ENCODE data around the gene KCNK5. TPM values are rescaled to one million over a fixed set of nuclear protein-coding genes. Genes with fewer than 3 reads are reported as not detected.

The KCNK5 gene
- total and polyA plus RNA-seq, 9 of the 15 experiments (the other 6 are each of a cell fraction or from before 2014, with no cell fraction given): 1.5 to 45.8 (median 25.8) TPM

DNA sequence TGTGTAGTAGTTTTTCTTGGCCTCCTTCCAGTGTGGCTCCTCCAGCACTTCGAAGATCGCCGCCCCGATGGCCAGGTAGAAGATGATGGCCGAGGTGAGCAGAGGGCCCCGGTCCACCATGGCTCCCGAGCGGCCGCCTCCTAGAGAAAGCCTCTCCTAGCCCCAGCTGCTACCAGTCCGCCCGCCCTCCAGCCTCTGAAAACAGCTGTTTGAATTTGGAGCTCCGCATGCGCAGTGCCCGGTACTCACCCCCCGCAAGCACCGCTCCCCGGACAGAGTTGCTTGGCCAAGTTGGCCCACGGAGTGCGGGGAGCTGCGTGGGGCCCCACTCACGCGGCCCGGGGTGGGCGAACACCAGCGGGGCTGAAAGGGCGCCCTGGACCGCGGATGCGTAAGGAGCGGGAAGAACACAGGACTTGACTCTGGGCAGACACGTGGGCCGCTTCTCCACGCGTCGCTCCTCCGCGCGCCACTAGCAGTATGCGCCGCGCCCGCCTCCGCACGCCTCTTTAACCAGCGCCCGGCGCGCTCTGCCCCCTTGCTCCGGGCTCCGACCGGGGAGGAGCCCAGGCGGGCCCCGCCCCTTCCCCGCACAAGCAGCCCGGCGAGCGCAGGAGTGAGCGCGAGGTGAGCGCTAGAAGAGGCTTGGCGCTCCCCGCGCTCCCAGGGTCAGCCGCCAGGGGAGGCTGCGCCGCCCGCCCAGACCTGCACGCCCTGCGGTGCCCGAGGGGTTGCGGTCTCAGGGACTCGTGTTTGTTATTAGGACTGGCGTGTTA, at the start of gene KCNK5 (continued):
- TF ChIP-seq, protein P1, sequence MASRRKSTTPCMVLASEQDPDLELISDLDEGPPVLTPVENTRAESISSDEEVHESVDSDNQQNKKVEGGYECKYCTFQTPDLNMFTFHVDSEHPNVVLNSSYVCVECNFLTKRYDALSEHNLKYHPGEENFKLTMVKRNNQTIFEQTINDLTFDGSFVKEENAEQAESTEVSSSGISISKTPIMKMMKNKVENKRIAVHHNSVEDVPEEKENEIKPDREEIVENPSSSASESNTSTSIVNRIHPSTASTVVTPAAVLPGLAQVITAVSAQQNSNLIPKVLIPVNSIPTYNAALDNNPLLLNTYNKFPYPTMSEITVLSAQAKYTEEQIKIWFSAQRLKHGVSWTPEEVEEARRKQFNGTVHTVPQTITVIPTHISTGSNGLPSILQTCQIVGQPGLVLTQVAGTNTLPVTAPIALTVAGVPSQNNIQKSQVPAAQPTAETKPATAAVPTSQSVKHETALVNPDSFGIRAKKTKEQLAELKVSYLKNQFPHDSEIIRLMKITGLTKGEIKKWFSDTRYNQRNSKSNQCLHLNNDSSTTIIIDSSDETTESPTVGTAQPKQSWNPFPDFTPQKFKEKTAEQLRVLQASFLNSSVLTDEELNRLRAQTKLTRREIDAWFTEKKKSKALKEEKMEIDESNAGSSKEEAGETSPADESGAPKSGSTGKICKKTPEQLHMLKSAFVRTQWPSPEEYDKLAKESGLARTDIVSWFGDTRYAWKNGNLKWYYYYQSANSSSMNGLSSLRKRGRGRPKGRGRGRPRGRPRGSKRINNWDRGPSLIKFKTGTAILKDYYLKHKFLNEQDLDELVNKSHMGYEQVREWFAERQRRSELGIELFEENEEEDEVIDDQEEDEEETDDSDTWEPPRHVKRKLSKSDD (conservative IDR thresholded peaks at IDR 0.05; ENCODE audit: low read length): no peak
- TF ChIP-seq RBM14 (IDR thresholded peaks at IDR 0.05; ENCODE audit: borderline replicate concordance, insufficient read depth, low read depth, low read length) (no peak), RBM34 (IDR thresholded peaks at IDR 0.05; ENCODE audit: borderline replicate concordance, insufficient read depth, low read length) (0 out of 2 replicates have a peak, but pooled peaks have one; percentile 92), RBBP5 (IDR thresholded peaks at IDR 0.05; ENCODE audit: borderline replicate concordance, insufficient read depth, low read length, poor library complexity, severe bottlenecking) (peak; percentile 53), BDP1 (IDR thresholded peaks at IDR 0.05; ENCODE audit: insufficient read depth, insufficient read length) (no peak)
- TF ChIP-seq, protein P2, sequence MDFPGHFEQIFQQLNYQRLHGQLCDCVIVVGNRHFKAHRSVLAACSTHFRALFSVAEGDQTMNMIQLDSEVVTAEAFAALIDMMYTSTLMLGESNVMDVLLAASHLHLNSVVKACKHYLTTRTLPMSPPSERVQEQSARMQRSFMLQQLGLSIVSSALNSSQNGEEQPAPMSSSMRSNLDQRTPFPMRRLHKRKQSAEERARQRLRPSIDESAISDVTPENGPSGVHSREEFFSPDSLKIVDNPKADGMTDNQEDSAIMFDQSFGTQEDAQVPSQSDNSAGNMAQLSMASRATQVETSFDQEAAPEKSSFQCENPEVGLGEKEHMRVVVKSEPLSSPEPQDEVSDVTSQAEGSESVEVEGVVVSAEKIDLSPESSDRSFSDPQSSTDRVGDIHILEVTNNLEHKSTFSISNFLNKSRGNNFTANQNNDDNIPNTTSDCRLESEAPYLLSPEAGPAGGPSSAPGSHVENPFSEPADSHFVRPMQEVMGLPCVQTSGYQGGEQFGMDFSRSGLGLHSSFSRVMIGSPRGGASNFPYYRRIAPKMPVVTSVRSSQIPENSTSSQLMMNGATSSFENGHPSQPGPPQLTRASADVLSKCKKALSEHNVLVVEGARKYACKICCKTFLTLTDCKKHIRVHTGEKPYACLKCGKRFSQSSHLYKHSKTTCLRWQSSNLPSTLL (IDR thresholded peaks at IDR 0.05): no peak
- TF ChIP-seq, protein P3, sequence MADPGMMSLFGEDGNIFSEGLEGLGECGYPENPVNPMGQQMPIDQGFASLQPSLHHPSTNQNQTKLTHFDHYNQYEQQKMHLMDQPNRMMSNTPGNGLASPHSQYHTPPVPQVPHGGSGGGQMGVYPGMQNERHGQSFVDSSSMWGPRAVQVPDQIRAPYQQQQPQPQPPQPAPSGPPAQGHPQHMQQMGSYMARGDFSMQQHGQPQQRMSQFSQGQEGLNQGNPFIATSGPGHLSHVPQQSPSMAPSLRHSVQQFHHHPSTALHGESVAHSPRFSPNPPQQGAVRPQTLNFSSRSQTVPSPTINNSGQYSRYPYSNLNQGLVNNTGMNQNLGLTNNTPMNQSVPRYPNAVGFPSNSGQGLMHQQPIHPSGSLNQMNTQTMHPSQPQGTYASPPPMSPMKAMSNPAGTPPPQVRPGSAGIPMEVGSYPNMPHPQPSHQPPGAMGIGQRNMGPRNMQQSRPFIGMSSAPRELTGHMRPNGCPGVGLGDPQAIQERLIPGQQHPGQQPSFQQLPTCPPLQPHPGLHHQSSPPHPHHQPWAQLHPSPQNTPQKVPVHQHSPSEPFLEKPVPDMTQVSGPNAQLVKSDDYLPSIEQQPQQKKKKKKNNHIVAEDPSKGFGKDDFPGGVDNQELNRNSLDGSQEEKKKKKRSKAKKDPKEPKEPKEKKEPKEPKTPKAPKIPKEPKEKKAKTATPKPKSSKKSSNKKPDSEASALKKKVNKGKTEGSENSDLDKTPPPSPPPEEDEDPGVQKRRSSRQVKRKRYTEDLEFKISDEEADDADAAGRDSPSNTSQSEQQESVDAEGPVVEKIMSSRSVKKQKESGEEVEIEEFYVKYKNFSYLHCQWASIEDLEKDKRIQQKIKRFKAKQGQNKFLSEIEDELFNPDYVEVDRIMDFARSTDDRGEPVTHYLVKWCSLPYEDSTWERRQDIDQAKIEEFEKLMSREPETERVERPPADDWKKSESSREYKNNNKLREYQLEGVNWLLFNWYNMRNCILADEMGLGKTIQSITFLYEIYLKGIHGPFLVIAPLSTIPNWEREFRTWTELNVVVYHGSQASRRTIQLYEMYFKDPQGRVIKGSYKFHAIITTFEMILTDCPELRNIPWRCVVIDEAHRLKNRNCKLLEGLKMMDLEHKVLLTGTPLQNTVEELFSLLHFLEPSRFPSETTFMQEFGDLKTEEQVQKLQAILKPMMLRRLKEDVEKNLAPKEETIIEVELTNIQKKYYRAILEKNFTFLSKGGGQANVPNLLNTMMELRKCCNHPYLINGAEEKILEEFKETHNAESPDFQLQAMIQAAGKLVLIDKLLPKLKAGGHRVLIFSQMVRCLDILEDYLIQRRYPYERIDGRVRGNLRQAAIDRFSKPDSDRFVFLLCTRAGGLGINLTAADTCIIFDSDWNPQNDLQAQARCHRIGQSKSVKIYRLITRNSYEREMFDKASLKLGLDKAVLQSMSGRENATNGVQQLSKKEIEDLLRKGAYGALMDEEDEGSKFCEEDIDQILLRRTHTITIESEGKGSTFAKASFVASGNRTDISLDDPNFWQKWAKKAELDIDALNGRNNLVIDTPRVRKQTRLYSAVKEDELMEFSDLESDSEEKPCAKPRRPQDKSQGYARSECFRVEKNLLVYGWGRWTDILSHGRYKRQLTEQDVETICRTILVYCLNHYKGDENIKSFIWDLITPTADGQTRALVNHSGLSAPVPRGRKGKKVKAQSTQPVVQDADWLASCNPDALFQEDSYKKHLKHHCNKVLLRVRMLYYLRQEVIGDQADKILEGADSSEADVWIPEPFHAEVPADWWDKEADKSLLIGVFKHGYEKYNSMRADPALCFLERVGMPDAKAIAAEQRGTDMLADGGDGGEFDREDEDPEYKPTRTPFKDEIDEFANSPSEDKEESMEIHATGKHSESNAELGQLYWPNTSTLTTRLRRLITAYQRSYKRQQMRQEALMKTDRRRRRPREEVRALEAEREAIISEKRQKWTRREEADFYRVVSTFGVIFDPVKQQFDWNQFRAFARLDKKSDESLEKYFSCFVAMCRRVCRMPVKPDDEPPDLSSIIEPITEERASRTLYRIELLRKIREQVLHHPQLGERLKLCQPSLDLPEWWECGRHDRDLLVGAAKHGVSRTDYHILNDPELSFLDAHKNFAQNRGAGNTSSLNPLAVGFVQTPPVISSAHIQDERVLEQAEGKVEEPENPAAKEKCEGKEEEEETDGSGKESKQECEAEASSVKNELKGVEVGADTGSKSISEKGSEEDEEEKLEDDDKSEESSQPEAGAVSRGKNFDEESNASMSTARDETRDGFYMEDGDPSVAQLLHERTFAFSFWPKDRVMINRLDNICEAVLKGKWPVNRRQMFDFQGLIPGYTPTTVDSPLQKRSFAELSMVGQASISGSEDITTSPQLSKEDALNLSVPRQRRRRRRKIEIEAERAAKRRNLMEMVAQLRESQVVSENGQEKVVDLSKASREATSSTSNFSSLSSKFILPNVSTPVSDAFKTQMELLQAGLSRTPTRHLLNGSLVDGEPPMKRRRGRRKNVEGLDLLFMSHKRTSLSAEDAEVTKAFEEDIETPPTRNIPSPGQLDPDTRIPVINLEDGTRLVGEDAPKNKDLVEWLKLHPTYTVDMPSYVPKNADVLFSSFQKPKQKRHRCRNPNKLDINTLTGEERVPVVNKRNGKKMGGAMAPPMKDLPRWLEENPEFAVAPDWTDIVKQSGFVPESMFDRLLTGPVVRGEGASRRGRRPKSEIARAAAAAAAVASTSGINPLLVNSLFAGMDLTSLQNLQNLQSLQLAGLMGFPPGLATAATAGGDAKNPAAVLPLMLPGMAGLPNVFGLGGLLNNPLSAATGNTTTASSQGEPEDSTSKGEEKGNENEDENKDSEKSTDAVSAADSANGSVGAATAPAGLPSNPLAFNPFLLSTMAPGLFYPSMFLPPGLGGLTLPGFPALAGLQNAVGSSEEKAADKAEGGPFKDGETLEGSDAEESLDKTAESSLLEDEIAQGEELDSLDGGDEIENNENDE (IDR thresholded peaks at IDR 0.05; ENCODE audit: low read depth, low read length): no peak
